ENCODE measurements around the gene KIF26B.

- TF ChIP-seq CTCF (IDR thresholded peaks at IDR 0.05) (no peak), BHLHE40 (IDR thresholded peaks at IDR 0.05; ENCODE audit: low read depth, low read length) (no peak), HDAC2 (IDR thresholded peaks at IDR 0.05) (no peak), RFX5 (IDR thresholded peaks at IDR 0.05) (no peak), CBX2 (IDR thresholded peaks at IDR 0.05; ENCODE audit: borderline replicate concordance, low read depth) (no peak), EP300 (IDR thresholded peaks at IDR 0.05) (no peak)
Measured at GRCh38 chr1:245571815-245572294, 417.1 kb downstream of the KIF26B start.

Measured in A549 (cell line).